Fibroblast of peridontal ligament (primary cell): ENCODE measurements around the gene NRM.
A peak's percentile ranks its signal among the peaks of the same experiment; 100 is the strongest.

Experiments
- DNase-seq: peaks from one replicate; pipeline ENCODE4 v3.0.0-alpha.2; 2010; ENCODE audit errors: extremely low read depth

The NRM gene

DNA sequence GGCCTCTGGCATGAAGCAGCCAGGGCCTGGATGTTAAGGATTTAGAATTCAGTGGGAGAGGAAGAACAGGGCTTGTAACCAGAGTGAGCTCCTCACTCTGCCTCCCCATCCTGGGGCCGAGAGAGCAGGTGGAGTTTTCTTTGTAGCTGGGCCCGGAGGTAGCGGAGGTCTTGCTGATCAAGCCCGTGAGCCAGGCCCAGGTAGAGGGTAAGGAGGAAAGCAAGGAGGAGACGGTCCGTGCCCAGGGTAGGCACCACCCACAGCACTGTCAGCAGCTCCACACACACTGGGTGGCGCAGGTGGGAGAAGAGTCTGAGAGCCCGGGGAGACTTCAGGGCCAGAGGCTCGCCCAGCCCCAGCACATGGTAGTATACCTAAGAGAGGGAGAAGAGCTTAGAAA, 2.2 kb downstream of the NRM start:
- DNase-seq, result no peak

GRCh38 chr6:30687659-30688431, 2.9 kb downstream of the NRM start:
- DNase-seq, result peak; percentile 61

DNA sequence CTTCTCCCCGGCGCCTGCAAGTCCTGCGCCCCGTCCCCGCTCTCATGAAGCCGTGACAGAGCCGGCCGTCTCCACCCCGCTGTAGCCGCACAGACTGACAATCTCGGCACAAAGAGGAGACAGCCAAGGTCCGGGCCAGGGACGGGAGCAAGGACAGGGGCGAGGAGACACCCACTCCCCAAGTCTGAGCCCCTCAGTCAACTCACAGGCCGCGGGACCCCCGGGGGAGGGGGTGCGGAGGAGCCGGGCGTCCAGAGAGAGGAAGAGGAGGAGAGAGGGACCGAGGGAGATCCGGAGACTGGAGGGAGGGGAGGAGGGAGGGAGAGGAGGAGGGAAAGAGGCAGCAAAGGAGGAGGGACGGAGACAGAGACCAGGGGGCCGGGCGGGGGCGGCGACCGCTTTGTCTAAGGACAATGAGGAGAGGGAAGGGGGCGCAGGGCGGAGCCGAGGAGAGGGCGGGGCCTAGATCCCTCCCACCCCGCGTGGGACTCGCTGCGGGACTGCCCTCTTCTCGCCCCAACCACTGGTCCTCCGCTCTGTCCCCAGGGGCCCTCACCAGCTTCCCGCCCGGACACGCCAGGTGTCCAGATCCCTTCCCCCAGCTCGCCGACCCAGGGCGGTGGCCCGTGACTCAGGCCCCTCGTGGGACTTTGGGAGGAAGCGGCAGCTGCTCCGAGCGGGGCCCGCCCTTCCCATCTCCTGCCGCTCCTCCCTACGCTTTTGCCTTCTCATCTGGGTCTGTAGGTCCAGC, 3.7 kb downstream of the NRM start:
- peak; percentile 95 for DNase-seq

- DNase-seq, result peak; percentile 59
Measured at GRCh38 chr6:30686009-30686907, 4.5 kb downstream of the NRM start, which contains the start of gene PPP1R18. Gene PPP1R18 (minus strand): TSS chr6:30686645. CDS start chr6:30686018, 627 bp downstream.

GRCh38 chr6:30685157-30686008, 5.4 kb downstream of the NRM start:
- no peak for DNase-seq

DNA sequence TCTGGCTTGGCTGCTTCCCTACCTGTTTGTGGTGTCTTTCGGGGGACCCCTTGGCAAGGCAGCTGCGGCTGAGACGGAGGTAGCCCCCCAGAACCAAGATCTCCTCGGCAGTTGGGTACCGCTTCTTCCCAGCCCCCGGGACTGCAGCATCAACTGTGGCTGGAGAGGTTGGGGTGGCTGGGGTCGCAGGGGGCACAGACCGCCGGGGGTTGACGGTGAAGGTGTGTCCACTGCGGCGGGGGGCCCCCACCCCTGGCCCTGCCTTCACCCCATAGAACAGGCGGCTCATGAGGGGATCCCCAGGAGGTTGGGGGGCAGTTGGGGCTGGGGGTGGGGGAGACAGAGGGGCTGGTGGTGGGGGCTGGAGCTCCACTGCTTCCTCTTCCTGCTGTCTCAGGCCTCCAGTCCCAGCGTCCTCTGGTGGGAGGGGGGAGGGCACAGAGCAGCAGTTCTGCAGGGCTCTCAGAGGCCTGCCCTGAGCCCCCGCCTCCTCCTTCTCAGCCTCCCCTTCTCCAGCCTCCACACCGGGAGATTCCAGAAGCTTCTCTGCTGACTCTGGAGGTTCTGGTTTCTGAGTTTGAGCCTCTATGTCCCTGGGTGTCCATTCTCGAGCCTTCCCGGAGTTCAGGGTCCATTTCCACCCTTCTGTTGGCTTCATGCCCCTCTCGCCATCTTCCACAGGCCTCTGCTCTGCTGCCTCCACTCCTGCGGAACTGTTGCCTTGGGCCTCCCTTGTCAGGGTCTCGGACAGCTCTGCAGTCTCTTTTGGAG, 6.2 kb downstream of the NRM start:
- DNase-seq, result peak; percentile 27

DNA sequence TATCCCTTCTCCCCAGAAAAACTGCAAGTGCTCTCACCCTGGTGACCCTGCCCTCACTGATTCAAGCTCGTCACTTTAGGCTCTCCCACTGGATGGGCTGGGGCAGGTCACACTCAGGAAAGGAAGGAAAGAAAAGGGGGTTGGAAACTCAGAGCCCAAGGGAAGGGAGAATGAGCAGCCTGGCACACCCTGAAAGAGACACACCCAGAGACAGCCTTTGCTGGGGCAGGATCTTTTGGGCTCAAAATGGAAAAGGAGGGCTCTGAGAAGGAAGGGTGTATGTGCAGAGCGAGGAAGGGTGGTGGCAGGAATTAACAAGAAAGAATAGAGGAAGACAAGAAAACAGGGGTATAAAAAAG, 6.8 kb downstream of the NRM start:
- DNase-seq, result no peak

- no peak for DNase-seq
Measured at GRCh38 chr6:30683183-30683979, 7.4 kb downstream of the NRM start.

GRCh38 chr6:30682143-30683117, 8.4 kb downstream of the NRM start:
- peak; percentile 87 for DNase-seq

GRCh38 chr6:30681766-30682142, 9.0 kb downstream of the NRM start:
- DNase-seq, result no peak

DNA sequence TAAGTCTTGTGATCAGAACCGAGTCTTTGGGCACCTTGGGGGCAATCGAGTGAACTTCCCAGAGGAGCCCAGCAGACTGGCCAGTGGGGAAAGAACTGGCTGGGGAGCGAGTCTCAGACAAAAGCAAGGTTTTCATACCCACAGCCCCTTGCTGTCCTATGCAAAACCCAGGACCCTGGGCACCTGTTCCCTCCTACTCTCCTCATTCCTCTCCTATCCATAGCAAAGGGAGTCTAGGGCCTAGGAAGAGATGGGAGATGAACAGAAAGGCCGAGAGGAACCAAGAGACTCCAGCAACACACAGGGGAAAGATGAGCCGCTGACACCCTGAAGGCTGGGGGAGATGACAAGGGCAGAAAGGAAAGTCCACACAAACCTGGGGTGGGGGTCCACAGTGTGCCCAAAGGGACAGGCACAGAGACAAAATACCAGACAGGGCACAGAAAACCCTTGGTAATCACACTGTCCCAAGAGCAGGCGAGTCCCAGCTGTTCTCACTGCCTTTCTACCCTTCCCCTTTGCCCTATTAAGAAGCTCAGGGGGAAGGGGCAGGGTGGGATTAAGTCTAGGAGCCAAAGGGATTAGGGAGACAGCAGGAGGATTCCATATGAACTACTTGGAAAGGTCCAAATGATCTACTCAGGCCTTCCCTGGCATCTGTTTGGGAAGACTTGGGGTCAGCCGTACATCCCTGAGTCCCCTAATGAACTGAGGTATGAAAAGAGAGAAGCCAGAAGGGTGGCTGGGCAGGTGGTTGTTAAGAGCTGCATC, 10.8 kb downstream of the NRM start:
- no peak for DNase-seq

DNA sequence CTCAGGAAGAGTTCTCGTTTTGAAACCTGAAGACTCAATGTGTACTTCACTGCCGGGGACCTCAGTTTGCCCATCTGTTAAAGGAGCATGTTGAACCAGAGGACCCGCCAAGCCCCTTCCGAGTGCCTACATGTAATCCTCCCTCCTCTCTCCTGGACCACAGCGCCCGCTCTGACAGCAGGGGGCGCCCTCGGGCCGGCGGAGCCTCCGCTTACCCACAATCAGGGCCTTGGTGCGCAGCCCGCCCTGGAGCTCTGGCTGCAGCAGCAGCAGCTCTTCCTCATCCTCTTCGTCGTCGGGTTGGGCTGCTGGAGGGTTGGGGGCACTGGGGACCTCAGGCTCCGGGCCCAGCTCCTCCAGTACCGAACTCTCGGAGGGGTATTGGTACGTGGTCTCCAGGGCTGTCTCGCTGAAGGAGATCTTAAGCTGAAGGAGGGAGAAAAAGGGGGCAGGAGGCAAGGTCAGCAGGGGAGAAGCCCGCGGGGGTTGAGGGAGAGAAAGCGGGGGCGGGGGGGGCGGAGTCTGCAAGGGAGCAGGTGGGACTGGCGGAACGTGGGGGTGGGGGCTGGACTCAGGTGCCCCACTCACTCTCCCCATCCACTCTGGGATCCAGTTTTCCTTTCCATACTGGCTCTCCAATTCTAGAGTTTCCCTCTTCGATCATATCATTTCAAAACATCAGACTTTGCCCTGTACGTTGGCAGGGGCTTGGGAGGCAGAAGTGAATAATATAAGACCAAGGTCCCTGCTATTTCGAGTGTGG, 11.6 kb downstream of the NRM start:
- DNase-seq, result peak; percentile 75

DNA sequence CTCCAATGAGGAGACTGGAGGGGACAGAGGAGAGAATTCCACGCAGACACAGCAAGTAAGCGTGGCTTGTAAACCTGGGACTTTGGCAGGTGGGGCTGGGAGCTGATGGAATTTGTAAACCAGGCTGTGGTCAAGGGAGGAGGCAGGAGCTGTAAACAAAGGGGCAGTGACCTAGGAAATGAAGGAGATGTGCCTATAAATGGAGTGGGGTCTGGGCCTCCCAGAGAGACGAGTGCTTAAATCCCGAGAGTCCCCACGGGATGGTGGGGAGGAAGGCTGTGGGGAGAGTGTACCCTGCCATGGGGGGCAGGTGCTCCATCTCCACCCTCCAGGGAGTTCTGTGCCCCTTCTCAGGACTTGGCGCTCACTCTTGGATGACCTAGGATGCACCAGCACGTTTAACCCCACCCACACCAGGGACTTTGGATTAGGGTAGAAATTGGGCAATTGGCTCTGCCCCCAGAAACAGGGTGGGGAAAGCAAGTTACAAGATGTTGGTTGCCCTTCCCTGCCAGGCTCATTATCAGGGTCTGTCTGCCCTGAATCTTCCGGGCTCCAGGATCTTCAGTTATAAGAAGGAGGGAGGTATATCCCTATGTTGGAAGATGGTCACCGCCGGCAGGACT, 14.0 kb downstream of the NRM start:
- no peak for DNase-seq

- DNase-seq, result peak; percentile 99
Measured at GRCh38 chr6:30672445-30673253, 18.1 kb downstream of the NRM start, which contains the start of gene DHX16. Gene DHX16 (minus strand): TSS chr6:30673006. CDS start chr6:30672841, 165 bp downstream.

GRCh38 chr6:30670760-30671527, 19.8 kb downstream of the NRM start:
- DNase-seq, result no peak
